Calu3 (cell line): ENCODE measurements around the gene LAIR2. TPM values are rescaled to one million over a fixed set of nuclear protein-coding genes. Genes with fewer than 3 reads are reported as not detected.

Experiments
- BruUV-seq: library from RNA; stranded (reverse); fragments of 400-500 nt; replicated peaks from 2 replicates; lab custom pipeline; 2021; lab: Mats Ljungman, UMichigan
- CTCF ChIA-PET: fragments of 300-600 bp; sonication (Branson Sonifier 250); formaldehyde crosslinking; loops from one replicate; lab custom pipeline; 2022; ENCODE audit warnings: antibody characterized with exemption; lab: Charles Lee
- DNase-seq: peaks from one replicate; pipeline ENCODE4 v3.0.0; 2022
- H3K27ac Mint-ChIP-seq: one replicate; pipeline ENCODE4 v1.8.0; 2022; ENCODE audit warnings: mixed read lengths; ENCODE audit not compliant: unreplicated experiment
- H3K27me3 Mint-ChIP-seq: one replicate; pipeline ENCODE4 v1.8.0; 2022; ENCODE audit warnings: mixed read lengths; ENCODE audit not compliant: unreplicated experiment
- H3K36me3 Mint-ChIP-seq: one replicate; pipeline ENCODE4 v1.8.0; 2022; ENCODE audit warnings: mild to moderate bottlenecking, moderate library complexity, mixed read lengths; ENCODE audit not compliant: insufficient read depth, unreplicated experiment
- H3K4me1 Mint-ChIP-seq: one replicate; pipeline ENCODE4 v1.8.0; 2022; ENCODE audit warnings: mild to moderate bottlenecking, low read depth, mixed read lengths; ENCODE audit not compliant: unreplicated experiment
- H3K4me3 Mint-ChIP-seq: one replicate; pipeline ENCODE4 v1.8.0; 2022; ENCODE audit warnings: mild to moderate bottlenecking, low read depth, moderate library complexity, mixed read lengths; ENCODE audit not compliant: unreplicated experiment
- H3K9me3 Mint-ChIP-seq: one replicate; pipeline ENCODE4 v1.8.0; 2022; ENCODE audit warnings: low read depth, mixed read lengths; ENCODE audit not compliant: unreplicated experiment
- intact Hi-C: fragments of 100-400 bp; cut with micrococcal nuclease; formaldehyde crosslinking; loops from one replicate; pipeline ENCODE4 v1.10.0; 2022; ENCODE audit not compliant: unreplicated experiment
- total RNA-seq: library from RNA; stranded (reverse); gene quantifications from 2 replicates; pipeline ENCODE4 v1.2.3, GENCODE V29; 2022
- TF ChIP-seq, protein P1 (sequence below): fragments of 200-600 bp; IDR thresholded peaks from one replicate; pipeline ENCODE4 v1.8.0; 2022; ENCODE audit warnings: antibody characterized with exemption; ENCODE audit not compliant: unreplicated experiment

The LAIR2 gene
- total RNA-seq, 1 experiment from 2014 or later: not detected

DNA sequence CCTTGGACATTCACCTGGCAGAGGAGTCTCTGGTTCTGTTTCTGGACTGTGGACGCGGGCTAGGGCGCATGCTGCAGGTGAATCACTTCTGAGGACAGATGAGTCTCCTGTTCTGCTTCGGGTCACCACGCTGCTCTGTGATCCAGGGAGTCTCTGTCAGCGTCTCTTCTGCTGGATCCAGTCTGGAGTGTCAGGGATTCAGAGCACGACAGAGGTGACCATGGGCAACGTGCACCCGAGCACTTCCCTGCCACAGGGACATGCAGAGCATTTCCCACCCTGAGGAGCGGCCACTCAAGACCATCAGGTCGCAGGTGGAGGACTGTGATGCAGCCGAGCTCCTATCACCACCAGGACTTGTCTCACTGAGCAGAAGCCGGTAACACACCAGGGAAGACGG, 46.6 kb downstream of the LAIR2 start:
- Mint-ChIP-seq H3K4me3 (no peak overlapping the region), H3K27ac (no peak overlapping the region), H3K27me3 (peaks cover 21% of the 10 kb centered on the region), H3K36me3 (no peaks in the 10 kb centered on the region), H3K9me3 (peaks cover 8% of the 10 kb centered on the region), H3K4me1 (no peaks in the 10 kb centered on the region)
- intact Hi-C loops: no loop called here
- TF ChIP-seq, protein P1, sequence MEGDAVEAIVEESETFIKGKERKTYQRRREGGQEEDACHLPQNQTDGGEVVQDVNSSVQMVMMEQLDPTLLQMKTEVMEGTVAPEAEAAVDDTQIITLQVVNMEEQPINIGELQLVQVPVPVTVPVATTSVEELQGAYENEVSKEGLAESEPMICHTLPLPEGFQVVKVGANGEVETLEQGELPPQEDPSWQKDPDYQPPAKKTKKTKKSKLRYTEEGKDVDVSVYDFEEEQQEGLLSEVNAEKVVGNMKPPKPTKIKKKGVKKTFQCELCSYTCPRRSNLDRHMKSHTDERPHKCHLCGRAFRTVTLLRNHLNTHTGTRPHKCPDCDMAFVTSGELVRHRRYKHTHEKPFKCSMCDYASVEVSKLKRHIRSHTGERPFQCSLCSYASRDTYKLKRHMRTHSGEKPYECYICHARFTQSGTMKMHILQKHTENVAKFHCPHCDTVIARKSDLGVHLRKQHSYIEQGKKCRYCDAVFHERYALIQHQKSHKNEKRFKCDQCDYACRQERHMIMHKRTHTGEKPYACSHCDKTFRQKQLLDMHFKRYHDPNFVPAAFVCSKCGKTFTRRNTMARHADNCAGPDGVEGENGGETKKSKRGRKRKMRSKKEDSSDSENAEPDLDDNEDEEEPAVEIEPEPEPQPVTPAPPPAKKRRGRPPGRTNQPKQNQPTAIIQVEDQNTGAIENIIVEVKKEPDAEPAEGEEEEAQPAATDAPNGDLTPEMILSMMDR: no peak
- no TSS peak for BruUV-seq
- no peak for DNase-seq
- CTCF ChIA-PET: interaction anchor here (0.5 kb wide), 1 partner anchor 157 kb away, joined by 4 read pairs; no protein-coding TSS in a partner anchor

DNA sequence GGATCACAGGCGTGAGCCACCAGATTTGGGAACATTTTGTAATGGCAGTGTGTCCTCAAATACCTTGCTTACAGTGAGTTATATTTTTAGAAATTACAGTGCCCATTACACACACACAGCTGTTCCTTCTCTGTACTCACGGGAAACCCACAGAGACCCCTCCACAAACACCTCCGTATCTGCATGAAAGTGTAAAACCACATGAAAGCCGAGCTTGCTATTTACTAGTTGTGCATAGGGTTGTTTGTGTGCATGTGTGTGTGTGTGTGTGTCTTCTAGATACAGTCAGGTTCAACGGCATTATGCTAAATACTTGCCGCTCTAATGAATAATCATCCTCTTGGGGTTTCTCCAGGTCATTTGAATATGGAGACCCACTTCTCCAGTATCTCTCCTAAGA, 48.7 kb downstream of the LAIR2 start:
- peaks cover 5% of the 10 kb centered on the region for H3K9me3 Mint-ChIP-seq
- CTCF ChIA-PET: no interaction called here
- TF ChIP-seq, protein P1: no peak
- no peak overlapping the region for H3K27ac Mint-ChIP-seq
- no peak for DNase-seq
- H3K27me3 Mint-ChIP-seq: peaks cover 5% of the 10 kb centered on the region
- BruUV-seq: no TSS peak
- H3K4me1 Mint-ChIP-seq: no peaks in the 10 kb centered on the region
- intact Hi-C loops: no loop called here
- no peak overlapping the region for H3K4me3 Mint-ChIP-seq
- no peaks in the 10 kb centered on the region for H3K36me3 Mint-ChIP-seq

GRCh38 chr19:54551950-54552912, 49.6 kb downstream of the LAIR2 start:
- BruUV-seq: no TSS peak
- no peaks in the 10 kb centered on the region for H3K36me3 Mint-ChIP-seq
- no peak overlapping the region for H3K4me3 Mint-ChIP-seq
- H3K27me3 Mint-ChIP-seq: no peaks in the 10 kb centered on the region
- H3K27ac Mint-ChIP-seq: no peak overlapping the region
- DNase-seq: no peak
- no peaks in the 10 kb centered on the region for H3K4me1 Mint-ChIP-seq
- CTCF ChIA-PET: no interaction called here
- intact Hi-C loops: no loop called here
- TF ChIP-seq, protein P1: no peak
- H3K9me3 Mint-ChIP-seq: peaks cover 5% of the 10 kb centered on the region

DNA sequence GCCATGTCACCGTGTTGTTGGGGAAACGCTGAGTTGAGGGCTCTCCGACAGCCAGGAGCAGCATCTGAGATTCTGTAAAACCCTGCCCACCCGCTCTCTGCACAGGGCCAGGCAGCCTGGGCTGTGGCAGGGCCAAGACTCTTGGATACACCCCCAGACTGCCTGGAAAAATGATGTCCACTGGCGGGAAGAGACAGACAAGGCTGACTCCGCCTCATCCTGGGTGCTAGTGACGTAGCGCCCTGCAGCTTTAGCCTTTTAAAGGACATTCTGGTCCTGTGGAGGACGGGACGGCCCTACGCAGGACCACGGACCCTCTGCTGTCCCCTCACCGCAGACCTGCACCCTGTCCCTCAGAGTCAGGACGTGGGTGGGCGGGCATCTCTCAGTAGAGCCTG, 50.3 kb downstream of the LAIR2 start:
- H3K4me1 Mint-ChIP-seq: no peaks in the 10 kb centered on the region
- no peaks in the 10 kb centered on the region for H3K36me3 Mint-ChIP-seq
- no peaks in the 10 kb centered on the region for H3K27me3 Mint-ChIP-seq
- H3K4me3 Mint-ChIP-seq: no peak overlapping the region
- intact Hi-C loops: no loop called here
- BruUV-seq: no TSS peak
- H3K27ac Mint-ChIP-seq: no peak overlapping the region
- no peak for DNase-seq
- CTCF ChIA-PET: no interaction called here
- TF ChIP-seq, protein P1: no peak
- H3K9me3 Mint-ChIP-seq: peaks cover 5% of the 10 kb centered on the region
